ENCODE measurements around the gene GPX3.

GRCh38 chr5:151060742-151061141 is 40.4 kb downstream of the GPX3 start:
- TF ChIP-seq IRF3 (IDR thresholded peaks at IDR 0.05; ENCODE audit: low read depth, low read length): no peak
- TF ChIP-seq CTCF (IDR thresholded peaks at IDR 0.05): no peak
- no peak for TF ChIP-seq MXI1 (IDR thresholded peaks at IDR 0.05; ENCODE audit: low read depth, low read length)
- no peak for TF ChIP-seq SMC3 (IDR thresholded peaks at IDR 0.05; ENCODE audit: low read depth, low read length)
- TF ChIP-seq REST (IDR thresholded peaks at IDR 0.05; ENCODE audit: low read depth, low read length): no peak
- no peak for TF ChIP-seq EZH2phosphoT487 (IDR thresholded peaks at IDR 0.05; ENCODE audit: borderline replicate concordance, low read depth)
- no peak for TF ChIP-seq GABPA (IDR thresholded peaks at IDR 0.05; ENCODE audit: low read depth)
